ENCODE data around the gene SEMA3C.
"Not testable (repeated sequence)": the region's sequence is repeated elsewhere in the genome, so short reads cannot be mapped to it uniquely, and the experiment has no call there.

SEMA3C gene

GRCh38 chr7:80926955-80927354, 8.1 kb upstream of the SEMA3C start:
- not testable (repeated sequence) for ATAC-seq, DNase-seq

DNA sequence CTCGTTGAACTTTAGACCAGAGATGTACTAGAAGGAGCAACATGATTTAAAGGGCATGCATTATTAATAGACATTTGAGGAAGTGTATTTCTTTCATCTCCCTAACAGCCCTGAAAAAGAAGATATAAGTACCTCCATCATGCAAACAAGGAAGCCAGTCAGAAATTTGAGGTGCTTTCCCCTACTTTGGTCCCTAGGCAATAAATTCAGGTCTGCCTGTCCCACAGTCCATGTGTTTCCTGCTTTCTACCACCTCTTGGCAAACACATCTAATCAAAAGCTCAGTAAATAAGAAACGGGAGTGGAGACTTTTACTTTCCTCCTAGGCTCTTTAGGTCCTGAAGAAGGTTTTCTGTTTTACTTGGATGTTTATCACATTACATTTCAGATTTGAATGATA, 5.2 kb upstream of the SEMA3C start:
- no peak for ATAC-seq
- DNase-seq = no peak

DNA sequence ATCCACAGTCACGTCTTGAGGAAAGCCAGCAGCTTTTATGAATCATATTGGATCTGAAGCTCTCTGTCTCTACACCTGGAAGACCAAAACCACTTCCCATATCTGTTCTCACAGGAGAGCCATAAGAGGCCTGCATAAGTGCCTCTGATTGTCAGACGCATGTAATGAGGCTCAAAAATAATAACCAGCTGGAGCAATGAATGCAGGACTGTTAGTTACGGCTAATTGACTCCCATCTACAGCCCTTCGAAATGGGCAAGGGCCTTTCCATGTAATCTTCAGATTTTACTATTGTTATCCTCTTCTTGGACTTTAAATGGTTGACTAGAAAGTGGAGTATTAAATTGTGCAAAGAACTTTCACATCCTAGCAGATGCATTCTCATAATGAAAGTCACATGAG, 4.4 kb upstream of the SEMA3C start:
- no peak for DNase-seq
- no peak for ATAC-seq

- ATAC-seq = no peak
Measured at GRCh38 chr7:80922253-80923049, 3.6 kb upstream of the SEMA3C start.

GRCh38 chr7:80921130-80921529, 2.3 kb upstream of the SEMA3C start:
- no peak for DNase-seq
- ATAC-seq = no peak

More at GRCh38 chr7:80922253-80923049, 3.6 kb upstream of the SEMA3C start:
- no peak for DNase-seq

GRCh38 chr7:80918399-80918798, 452 bp downstream of the SEMA3C start:
- DNase-seq = no peak
- ATAC-seq = no peak

DNA sequence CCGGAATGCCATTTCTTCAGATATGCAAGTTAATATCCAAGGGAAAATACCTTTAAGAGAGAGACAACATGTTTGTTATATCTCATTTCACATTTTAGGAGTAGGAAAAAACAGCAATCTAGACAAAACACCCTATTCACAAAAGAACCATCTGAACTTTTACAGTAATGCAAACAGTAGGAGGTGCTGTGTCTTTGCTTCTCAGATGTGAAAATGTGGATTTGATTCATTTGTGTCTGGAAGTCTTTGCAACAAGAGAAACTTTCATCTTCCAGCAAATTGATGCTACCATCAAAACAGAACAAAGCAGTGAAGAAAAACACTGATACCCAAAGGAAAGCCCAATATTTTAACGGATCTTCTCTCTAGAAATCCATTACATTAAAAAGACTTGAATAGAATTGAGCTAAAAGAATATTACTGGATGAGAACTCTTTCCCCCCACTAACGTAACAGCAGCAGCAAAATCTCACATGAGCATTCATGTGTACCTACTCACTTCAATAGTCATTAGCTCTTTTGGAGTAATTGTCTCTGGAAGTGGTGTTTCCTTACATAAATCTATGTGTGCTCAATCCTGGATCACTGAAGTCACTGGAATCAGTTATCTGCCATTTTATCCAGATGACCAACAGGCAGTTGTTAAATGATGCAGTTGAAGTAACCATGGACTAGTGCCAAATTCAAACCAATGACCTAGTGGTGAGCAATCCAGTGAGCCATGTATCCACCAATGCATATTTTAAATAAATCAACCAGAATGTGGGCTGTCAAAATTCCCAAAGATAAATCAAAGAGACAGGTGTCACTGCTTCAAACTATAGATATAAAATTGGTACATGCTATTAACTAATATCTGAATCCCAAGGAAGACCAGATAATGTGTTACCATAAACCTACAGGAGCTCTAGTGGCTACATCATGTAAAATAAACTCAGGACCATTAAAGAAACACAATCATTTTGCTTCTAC, 1.8 kb downstream of the SEMA3C start:
- ATAC-seq (no peak), DNase-seq (no peak)

- no peak for ATAC-seq
- DNase-seq = no peak
Measured at GRCh38 chr7:80910228-80910627, 8.6 kb downstream of the SEMA3C start.

- DNase-seq = no peak
- no peak for ATAC-seq
Measured at GRCh38 chr7:80908360-80908797, 10.5 kb downstream of the SEMA3C start.

GRCh38 chr7:80907612-80908011, 11.2 kb downstream of the SEMA3C start:
- no peak for DNase-seq
- ATAC-seq = no peak

DNA sequence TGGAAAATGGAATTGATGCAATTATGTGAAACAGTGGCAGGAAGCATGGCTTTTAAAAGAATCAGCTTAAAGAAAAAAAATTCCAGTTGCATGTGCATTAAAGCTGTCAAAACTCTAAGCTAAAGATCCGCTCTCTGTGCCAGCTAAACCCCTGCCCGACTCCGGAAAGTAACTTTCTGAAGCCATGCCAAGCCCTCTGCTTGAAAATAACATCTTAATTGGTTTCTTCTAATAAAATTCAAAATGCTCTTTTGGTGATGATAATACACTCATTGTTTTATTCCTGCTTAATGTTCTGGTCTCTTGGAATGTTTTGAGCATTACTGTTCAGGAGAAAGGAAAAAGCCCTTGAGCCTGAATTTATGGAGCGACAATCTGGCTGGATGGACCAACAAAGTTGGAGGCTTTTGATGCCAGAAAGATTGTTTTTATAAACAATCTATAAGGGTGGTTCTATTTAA, 11.7 kb downstream of the SEMA3C start:
- DNase-seq (no peak), ATAC-seq (no peak)

GRCh38 chr7:80905334-80905733, 13.5 kb downstream of the SEMA3C start:
- DNase-seq (no peak), ATAC-seq (no peak)

DNA sequence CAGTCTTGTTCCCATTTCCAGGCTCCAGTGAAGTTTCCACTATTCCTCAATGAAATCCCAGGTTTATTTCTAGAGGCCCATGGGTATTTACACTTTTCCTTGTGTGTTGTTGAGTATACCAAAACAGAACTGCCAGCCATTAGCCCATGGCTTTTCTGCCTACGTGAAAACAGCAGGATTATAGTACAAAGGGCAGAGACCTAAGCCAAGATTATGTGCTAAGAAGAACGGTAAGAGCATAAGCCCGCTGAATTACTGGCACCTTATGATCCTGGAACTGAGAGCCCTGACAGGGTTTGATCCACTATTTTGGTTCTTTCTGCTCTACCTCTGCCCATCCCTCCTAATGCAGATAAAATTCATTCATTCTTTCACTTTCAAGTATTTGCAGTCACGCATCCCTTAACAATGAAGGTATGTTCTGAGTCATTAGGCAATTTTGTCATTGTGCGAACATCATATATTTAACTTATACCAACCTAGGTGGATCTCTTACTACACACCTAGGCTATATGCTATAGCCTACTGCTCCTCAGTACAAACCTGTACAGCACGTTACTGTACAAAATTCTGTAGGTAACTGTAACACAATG, 16.0 kb downstream of the SEMA3C start:
- DNase-seq (no peak), ATAC-seq (no peak)

- DNase-seq (no peak), ATAC-seq (no peak)
Measured at GRCh38 chr7:80902019-80902418, 16.8 kb downstream of the SEMA3C start.

DNA sequence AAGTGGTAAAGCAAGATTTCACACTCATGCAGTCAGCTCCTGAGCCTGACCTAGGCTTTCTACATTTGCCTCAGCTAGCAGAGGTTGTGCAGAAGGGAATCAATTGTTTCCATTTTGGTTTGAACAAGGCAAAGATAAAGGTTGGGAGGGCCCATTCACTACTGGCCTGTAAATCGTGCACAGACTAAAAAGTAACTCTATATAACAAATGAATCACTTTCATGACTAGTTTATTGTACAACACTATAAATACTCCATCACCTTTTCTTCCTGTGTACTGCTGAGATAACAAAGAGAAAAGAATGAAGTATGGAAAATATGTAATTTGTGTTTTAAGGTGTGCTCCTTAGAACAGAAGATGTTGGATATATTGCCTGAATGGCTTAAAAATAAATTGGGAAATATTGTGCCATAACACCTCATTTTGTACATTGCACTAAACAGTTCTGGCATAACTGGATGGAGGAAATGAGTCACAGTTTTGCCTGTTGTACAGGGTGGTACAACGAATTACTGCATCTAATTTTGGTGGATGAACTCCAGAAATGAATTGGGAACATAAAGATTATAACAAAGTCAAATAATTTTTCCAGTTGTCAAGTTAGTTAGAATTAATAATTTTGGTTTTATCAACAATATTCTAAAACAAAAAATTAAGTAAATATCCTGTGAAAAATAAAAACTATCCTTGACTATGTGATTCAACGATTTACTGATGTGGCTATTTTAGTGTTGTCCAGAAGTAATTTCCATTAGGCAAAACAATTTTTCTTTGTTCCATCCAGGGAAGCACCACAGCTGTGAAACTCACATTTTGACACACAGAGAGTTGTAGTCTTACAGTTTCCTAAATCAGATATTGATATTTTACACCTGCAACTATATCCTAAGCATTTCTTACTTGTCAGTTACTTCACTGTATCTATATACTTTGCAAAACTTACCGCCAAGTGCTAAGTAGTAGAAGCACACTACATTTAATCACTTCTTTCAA, 18.0 kb downstream of the SEMA3C start:
- no peak for ATAC-seq
- DNase-seq = no peak

- no peak for ATAC-seq
- DNase-seq = no peak
Measured at GRCh38 chr7:80896906-80897598, 21.8 kb downstream of the SEMA3C start.

DNA sequence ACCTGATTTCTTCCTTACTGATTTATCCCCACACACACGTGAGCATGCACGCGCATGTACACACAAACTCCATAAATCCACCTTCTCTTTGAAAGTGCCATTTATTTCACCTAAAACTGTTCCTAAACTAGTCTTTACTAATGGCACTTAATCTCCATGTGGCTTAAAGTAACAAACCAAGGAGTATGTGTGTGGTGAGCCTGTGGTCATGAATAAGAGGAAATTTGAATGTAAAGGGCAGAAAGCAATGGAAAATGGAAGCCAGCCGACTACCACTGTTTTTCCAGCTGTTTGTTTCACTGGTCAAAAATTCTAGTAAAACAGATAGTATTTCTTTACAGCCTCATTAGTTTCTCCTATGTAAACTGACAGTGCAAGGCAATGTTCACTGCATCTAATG, 23.8 kb downstream of the SEMA3C start:
- DNase-seq (no peak), ATAC-seq (no peak)

DNA sequence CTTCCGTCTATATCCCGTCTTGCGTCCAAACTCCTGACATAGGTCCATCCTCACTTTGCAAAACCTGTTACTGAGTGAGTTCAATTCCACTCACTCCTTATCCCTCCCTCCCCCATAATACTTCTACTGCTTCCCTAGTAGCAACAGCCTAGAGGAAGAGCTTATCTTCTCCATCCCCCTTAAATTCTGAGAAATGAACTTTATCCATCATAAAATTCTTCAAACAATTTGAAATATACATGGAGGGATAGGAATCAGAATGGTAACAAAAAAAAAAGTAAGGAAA, 27.6 kb downstream of the SEMA3C start:
- DNase-seq = no peak
- no peak for ATAC-seq

DNA sequence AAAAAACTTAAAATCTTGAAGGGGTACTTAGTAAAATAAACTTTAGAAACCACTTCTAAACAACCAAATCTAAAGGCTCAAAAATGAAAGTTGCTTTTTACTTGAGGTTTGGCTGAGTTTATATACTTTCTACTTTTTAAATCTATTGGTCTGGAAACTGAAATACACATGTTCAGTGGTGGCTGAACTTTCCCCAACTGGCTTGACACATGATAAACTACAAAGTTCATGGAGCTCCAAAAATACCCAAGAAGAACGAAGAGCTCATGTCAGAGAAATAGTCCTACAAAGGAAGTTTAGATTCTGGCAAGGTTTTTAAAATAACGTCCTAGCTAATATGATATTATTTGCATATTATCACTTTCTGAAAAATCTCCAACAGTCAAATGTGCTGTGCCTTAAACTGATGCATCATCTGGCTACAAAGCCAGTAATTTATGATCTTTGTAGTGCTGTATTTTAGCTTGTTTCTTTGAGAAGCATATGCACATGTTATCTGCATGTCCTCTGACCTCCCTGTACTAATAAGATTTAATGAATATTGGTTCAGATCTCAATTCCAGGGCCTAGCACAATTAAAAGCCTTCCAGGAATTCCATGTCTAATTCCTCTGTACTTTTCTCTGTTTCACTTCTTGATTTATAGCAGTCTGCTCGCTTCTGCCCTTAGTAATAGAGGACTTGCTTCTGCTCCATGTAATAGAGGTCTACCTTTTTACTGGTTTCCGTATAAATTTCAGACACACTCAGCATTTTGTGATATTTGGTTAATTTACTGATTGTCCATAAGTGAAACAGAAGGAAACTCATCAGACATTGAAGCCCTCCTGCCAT, 28.2 kb downstream of the SEMA3C start:
- DNase-seq (no peak), ATAC-seq (no peak)

DNA sequence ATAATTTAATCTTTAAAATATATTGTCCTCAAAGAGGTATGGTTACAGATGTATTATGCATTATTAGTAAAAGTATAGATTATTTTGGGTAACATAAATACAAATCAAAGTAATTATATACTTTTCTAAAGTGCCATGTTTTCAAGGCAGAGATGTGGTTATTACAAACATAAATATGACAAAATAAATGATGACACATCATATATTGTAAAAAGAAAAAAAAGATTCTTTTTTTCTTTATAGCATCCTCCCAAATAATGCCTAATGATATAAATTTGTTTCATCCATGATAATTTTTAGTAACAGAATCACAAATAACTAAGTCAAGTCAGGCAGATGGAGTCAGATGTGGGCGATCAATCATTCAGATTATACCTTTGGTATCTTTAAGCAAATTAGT, 29.3 kb downstream of the SEMA3C start:
- DNase-seq (no peak), ATAC-seq (no peak)

Data from stimulated activated naive CD8-positive, alpha-beta T cell treated with anti-CD3 and anti-CD28 coated beads, Interleukin-15, Interleukin-2, amounts not matched to agents 100 U/mL and 50 U/mL, for 24 hours (primary cell).